Measurements from ENCODE around the gene RHBDF1.
A peak's percentile ranks its signal among the peaks of the same experiment; 100 is the strongest.
"Not testable (repeated sequence)": the region's sequence is repeated elsewhere in the genome, so short reads cannot be mapped to it uniquely, and the experiment has no call there.

RHBDF1 gene

DNA sequence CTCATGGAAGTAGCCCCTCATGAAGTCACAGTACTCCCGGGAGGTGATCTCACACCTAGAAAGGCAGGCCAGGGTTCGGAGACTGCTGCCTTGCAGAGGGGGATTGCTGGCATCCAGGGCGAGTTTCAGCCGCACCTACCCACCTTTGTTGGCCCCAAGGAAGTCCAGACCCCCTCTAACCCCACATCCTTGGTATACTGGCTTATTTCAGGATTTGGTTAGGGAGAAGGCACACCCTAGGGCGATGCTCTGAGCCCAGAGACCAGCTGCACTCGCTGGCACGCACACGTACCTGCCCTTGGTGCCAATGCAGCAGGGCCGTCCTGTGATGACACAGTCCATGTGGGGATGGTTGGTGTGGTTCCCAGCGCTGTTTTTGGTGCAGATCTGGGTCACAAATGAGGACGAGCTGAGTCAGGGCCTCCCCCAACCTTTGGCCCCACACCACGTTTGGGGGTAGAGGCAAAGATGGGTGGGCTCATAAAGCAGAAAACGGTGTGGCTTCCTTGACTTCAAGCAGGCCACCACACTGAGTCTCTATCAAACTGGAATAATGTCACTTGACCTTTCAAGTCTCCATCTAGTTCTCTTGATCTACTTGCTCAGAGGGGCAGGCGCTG is 12.9 kb downstream of the RHBDF1 start:
- no peak for DNase-seq (ENCODE audit: low read depth)

DNA sequence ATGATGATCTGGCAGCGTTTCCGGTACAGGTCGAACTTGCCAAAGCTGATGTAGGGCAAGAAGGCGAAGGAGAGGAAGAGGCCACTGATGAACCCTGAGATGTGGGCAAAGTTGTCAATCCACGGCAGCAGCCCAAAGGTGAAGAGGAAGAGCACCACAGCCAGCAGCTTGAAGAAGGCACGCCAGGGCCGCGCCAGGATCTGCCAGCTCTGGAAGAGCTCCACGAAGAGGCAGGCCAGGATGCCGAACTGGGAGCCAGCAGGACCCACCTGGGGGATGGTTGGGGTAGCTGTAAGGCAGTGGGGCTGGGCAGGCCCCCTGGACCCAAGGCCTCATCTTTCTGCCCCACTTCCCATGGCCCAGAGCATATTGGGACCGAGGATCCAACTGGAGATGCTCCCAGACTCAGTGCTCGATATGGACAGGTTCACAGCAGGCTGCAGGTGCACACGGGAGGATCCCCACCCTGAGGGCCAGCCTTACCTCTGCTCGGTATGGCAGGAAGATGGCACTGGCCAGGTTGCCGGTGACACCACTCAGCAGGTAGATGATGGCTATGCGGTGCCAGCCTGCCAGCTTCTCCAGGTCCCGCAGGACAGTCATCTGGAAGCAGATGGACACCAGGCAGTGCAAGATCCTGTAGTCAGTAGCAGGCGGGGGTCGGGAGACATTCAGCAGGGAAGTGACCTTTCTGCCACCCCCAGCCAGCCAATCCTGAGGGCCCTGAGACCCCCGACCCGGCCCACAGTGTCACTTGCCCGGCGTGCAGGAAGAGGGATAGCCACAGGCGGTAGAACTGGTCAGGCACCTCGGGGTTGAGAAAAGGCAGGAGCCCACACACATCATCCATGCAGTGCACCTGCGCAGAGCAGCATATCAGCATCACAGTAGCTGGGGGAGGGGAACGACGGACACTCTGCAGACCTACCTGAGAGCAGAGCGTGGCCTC is 13.7 kb downstream of the RHBDF1 start:
- no peak for DNase-seq (ENCODE audit: low read depth)

DNA sequence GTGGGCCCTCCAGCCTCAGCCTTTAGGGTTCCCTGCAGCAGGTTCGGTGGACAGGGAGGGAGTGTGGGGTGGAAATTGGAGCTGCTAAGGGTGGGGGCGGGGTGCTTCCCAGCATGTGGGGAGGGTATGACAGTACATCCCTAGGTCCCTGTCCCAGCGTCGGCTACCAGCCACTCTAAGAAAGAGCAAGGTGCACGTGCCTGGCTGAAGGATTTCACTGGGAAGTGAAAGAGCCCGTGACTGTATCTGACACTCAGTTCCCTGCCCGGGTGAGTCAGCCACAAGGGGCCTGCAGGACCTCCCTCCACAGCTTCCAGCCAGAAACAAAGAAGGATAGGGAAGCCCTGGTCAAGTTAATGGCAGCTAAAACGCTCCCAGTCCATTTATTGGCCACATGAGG is 14.7 kb downstream of the RHBDF1 start:
- no peak for DNase-seq (ENCODE audit: low read depth)

DNA sequence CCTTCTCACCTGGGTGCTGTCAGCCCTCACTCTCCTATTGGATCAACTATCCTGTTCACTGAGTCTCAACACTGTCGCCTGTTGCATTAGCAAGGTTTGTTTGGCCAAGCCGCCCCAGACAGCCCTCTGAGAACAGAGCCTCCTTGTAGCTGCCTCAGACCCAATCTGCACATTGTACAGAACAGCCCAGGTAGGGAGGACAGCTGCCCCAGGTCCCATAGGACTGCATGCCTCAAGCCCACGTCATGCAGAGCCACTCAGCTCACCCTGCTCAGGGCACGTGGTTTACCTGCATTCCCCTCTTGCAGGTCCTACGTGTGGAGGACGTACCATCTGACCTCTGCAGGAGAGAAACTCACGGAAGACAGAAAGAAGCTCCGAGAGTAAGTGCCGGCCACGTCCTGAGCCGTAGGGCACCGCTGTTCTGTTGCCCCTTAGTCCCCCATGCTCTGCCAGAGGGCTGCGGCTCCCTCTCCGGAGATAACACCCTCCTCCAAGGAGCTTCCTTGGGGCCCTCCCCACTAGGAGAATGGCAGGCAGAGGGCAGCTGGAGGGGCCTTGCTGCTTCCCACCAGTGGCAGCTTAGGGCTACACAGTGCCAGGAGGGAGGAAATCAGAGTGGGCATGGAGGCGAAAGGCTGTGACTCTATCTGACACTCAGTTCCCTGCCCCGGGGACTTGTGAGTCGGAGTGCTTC is 16.1 kb downstream of the RHBDF1 start:
- no peak for DNase-seq (ENCODE audit: low read depth)

DNA sequence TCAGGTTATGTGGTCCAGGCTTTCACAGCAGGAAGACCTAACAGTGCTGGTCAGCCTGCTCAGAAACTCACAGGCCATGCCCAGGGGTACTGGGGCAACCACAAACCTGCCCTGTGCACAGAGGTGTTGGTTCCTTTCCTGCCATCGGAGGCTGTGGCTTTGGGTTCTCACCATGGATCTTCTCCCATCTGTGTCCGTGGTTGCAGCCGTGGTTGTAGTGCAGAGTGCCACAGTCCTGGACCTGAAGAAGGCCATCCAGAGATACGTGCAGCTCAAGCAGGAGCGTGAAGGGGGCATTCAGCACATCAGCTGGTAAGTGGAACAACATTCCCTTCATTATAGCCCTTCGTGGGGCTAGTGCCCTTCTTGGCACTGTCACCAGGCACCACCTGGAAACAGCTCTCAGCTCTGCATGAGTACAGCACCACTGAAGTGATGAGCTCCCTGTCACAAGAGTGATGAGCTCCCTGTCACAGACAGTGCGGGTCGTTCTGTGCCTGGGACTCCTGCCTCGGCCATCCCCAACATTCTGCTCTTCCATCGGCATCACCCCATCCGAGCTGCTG is 16.8 kb downstream of the RHBDF1 start:
- DNase-seq (ENCODE audit: low read depth): no peak

DNA sequence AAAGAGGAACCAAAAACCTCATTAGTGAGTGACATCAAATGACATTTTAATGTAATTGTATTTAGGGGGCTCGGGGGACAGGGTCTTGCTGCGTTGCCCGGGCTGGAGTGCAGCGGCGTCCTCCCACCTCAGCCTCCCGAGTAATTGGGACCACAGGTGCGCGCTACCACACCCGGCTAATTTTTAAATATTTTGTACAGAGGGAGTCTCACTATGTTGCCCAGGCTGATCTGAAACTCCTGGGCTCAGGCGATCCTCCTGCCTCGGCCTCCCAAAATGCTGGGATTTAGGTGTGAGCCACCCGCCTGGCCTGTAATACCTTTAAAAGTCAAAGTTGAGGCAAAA is 18.2 kb downstream of the RHBDF1 start:
- DNase-seq (ENCODE audit: low read depth): no peak

DNA sequence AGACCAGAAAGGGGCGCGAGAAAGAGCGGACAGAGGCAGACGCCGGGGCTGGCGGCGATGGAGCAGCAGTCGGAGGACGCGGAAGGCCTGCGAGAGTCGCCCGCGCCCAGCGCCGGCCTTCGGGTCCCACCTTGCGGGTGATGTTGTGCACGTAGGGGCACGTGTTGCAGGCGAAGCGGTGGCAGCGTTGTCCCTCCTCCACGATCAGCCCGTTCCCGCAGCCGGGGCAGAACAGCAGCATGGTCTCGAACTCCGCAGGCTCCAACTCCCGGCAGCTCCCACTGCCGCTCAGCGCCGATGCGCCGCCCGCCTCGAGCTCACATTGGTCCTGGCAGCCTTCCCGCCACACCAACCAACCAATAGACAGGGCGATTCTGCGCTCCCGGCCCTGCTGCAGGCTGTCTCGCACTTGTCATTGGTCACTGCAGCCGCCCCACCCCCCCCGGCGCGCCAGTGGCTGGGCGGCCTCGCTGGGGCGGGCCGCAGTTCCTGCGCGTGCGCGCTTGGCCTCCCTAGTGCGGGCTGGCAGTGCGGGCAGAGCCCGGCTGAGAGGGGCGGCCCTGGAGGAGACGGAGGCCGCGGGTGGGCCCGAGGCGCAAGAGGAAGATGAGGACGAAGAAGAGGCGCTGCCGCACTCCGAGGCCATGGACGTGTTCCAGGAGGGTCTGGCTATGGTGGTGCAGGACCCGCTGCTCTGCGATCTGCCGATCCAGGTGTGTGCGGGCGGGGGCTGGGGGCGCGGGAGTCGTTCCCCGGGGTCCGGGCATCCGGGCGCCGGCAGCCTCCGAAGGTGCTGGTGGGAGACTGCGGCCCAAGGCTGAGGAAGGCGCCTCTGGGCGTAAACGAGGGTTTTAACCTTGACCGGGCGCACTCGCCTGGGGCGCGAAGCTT is 18.8 kb downstream of the RHBDF1 start, which contains the start of the genes POLR3K and SNRNP25:
Gene POLR3K (minus strand): TSS at position 263 of the 891 bp plus-strand sequence. CDS start 22 bp downstream, at position 241.
Gene SNRNP25 (plus strand): TSS at position 483 of the 891 bp plus-strand sequence. CDS start 189 bp downstream, at position 672.
- peak; percentile 98 for DNase-seq (ENCODE audit: low read depth)

DNA sequence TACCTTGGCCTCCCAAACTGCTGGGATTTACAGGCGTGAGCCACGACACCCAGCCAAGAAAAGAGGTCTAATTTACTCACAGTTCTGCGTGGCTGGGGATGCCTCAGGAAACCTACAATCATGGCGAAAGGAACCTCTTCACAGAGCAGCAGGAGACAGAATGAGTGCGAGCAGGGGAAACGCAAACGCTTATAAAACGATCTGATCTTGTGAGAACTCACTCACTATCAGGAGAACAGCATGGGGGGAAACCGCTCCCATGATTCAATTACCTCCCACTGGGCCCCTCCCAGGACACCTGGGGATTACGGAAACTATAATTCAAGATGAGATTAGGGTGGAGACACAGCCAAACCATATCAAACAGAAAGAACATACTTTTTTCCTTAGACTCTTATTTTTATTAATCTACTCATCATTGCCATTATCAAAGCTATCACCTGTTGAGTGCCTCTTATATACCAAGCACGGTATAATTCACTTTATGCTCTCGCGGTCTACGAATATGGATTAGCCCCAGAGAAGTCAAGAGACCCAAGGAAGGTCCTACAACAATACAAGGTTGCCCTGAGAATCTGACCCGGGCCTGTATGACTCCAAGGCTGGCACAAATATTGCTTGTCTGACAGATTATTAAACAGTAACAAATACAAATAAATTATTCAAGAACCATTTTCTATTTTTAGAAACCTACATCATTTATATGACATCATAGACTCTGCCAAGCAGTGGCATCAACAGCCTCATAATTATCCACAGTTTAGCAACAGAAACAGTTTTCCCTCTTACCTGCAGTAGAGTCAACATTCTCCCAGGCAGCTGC is 21.5 kb downstream of the RHBDF1 start:
- no peak for DNase-seq (ENCODE audit: low read depth)

DNA sequence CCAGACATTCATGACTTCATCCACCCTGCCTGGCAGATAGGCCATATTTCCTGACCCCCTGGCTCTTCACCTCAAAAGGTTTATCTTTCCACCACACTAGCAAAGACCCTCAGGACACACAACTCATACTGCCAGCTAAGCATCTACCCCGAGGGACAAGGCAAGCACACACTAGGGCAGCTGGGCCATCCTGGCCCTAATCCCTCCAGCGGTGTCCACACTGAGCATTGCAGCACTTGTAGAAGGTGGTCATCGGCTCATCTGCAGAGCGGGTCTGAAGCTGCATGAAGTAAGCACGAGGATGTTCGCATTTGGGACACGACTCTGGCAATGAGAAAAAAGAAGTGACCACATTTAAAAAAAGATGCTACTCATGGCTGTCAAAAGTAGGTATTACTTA is 25.2 kb downstream of the RHBDF1 start:
- DNase-seq (ENCODE audit: low read depth): no peak

DNA sequence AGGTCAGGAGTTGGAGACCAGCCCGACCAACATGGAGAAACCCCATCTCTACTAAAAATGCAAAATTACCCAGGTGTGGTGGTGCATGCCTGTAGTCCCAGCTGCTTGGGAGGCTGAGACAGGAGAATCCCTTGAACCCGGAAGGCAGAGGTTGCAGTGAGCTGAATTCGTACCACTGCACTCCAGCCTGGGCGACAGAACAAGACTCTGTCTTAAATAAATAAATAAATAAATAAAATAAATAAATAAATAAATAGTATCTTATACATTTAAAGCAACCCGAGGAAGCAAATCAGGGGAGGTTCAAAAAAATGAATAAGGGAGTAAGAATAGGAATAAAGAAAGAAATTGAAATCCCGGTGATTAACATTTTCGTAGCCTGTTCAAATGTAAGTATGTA is 25.9 kb downstream of the RHBDF1 start:
- not testable (repeated sequence) for DNase-seq (ENCODE audit: low read depth)

DNA sequence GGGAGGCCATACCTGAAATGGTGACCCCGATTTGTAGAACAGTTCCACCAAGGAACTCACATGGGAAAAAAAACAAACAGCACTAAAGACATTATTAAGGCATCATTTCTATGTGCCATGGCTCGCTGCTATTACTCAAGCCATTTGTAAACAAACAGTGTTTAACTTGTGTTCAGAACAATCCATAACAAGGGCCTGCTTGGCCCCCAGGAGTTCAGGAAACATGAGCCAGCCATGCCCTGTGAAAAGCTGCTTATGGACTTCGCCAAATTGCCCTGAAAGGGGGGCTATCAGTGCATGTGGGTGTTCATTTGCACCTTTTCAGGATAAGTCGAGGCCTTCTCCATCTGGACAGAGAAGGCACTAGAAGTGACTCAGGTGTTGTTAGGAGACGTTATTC is 27.0 kb downstream of the RHBDF1 start:
- DNase-seq (ENCODE audit: low read depth): no peak

DNA sequence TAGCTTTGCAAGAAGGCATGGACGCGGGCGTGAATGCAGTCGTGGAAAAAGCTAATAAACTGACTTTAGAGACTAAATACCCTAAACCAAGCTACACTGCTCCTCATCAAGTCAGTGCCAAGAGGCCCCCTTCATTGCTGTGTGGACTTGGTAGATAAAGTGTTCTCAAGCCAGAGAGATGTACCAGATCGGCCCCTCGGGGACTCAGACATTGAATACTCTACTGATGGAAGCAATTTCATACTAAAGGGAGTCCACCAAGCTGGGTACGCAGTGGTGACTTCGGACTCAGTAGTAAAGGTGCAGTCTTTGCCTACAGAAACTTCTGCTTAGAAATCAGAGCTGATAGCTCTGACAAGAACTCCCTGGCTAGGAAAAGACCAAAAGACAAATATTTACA is 27.8 kb downstream of the RHBDF1 start:
- DNase-seq (ENCODE audit: low read depth): no peak

DNA sequence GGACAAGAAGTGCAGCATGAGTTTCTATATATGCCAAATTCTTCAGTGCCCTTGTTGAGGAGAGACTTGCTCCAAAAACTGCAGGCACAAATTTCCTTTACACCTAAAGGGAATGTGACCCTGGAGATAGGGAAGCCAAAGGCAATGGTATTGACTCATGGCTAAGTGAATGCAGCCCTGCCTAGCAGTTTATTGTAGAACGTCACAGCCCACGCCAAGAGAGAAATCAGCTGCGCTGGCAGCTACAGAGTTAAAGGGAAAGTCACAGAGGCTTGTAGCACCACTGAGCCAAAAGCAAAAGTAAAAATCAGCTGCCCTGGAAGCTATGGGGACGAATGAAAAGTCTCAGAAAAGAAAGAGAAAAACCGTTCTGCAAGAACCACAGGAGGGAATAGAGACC is 29.1 kb downstream of the RHBDF1 start:
- DNase-seq (ENCODE audit: low read depth): no peak

DNA sequence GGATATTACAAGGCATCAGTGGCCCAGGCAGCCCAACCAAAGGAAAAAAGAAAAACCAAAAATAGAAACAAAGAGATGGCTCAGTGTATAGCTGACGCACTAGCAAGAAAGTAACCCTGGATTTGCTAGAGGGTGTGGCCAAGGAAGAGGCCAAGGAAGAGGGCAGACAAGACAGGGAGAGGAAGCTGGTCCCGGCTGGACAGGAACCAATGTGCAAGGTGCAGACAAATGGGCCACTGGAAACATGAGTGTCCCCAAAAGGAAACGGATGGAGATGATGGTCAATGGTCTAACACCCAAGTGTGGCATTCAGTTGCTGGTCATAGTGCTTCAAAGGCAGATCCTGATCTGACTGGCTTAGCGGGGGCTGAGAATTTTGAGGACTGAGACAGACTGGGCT is 29.7 kb downstream of the RHBDF1 start:
- DNase-seq (ENCODE audit: low read depth): no peak

DNA sequence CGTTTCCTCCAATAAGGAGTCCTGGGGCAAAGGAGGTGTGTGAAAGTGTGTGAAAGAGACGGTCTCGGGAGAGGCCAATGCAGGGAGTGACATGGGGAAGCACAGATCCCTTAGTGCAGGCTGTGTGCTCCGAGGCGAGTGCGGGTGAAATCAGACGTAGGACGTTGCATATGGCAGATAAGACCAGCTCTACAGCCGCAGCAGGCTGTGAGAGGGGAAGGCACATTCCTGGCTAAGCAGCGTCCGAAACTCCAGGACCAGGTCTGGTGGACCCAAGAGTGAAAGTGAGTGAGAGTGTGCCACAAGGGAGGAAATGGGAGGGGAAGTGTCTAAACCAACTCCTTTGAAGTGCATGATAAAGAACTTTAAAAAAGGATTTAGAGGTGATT is 30.4 kb downstream of the RHBDF1 start:
- no peak for DNase-seq (ENCODE audit: low read depth)

DNA sequence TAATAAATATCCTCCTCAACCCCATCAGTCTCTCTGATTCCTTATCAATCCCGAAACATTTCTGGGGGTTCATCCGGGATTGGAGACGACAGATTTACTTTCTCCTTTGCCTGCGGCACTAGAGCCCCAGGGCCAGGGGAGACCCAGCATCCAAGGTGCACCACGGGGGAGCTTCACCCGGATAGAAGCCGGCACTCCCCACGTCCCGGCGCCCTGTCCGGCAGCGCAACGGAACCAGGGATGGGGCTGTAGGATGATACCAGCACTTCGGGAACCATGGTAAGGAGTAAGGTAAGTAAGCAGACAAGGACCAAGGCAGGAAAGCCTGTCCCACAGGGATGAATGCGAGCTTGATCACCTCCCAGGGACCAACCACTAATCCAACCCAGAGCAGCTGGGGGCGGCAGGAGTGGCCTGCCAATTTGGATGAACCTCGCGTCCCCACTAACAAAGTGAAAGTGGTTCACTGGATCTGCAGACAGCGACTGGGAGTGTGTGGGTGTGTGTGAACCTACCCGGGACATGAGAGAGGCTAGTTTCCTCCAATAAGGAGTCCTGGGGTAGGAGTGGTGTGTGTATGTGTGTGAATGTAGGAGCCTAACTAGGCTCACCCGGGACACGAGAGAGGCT is 30.9 kb downstream of the RHBDF1 start:
- no peak for DNase-seq (ENCODE audit: low read depth)

DNA sequence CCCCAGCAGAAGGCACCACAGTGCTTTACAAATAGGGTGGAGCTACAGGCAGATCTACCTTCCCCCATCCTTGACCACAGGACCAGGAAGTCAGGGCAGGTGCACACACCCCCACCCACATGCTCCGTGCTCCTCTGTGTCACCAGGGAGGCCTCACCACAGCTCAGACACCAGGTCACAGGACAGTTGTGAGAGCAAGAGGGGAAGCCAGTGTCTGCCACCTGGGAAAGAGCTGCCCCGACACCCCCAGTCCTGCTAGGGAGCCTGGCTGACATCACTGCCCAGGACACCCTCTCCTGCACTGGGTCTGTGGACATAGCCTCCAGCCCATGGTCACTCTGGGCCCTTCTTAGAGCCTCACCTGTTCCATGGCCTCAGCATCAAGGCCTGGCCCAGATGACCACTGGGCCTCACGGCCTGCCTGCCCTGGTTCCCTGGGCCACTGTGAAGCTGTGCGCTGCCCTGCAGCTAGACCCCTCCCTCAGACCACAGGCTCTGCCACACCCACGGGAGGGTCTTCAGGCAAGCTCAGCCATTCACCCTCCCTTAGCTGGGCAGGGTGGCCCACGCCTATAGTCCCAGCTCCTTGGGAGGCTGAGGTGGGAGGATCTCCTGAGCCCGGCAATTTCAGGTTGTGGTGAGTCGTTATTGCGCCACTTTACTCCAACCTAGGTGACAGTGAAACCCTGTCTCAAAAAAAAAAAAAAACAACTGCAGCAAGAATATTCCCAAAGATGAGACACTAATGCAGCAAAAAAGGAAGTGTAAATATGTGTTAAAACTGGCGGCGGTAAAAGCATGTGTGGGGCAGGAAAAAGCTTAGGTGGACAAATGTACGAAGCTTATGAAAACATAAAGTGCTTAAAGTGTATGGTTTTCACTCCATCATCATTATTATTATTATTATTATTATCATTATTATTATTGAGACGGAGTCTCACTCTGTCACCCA is 33.2 kb downstream of the RHBDF1 start:
- no peak for DNase-seq (ENCODE audit: low read depth)

DNA sequence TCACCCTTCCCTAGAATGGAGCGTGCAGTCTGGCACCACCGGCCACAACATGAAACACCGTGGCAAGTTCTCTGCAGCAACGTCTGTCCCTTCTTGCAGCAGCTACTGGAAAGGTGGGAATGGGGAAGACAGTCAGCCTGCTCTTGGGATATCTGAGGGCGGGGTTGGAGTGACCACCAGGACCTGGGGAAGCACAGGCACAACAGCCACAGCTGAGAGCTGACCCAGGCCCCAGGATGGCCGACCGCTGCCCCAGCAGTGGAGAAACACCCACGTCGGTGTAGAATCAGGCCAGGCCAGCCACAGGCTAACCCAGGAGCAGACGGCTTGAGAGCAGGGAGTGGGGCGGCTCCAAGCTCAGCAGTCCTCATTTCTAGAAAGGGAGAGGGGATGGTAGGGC is 34.2 kb downstream of the RHBDF1 start:
- DNase-seq (ENCODE audit: low read depth): not testable (repeated sequence)

DNA sequence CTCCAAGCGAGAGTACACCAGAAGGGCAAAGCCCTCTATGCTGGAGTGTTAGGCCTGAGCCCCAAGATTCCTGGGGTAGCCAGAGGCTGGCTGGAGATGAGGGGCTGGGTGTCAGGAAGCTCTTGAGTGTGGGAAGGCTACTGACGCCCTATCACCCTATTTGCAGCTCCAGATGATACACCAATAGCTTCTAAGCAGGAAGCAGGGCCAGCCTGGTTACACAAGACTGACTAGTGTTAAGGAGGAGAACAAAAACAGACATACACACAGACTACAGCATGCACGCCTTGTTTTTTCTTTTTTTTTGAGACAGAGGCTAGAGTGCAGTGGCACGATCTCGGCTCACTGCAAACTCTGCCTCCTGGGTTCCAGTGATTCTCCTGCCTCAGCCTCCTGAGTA is 34.9 kb downstream of the RHBDF1 start:
- no peak for DNase-seq (ENCODE audit: low read depth)

All from fibroblast of gingiva (primary cell).